Testis (tissue), 2 donors: Measurements from ENCODE around the gene HECW1.

ENCODE experiments used
- CTCF ChIP-seq, 3 experiments: fragments of 450-650 bp in 2 of 3; fragments of 200-600 bp in 1 of 3; sonication (generic) in 1 of 3; IDR thresholded peaks; one replicate each; pipeline ENCODE4 v1.5.1; 2016 to 2019; ENCODE audit warnings: antibody characterized with exemption in 3 of 3, mild to moderate bottlenecking in 2 of 3, moderate library complexity in 1 of 3
- POLR2A ChIP-seq: fragments of 450-650 bp; IDR thresholded peaks from one replicate; pipeline ENCODE4 v1.6.1; 2017; ENCODE audit warnings: antibody characterized with exemption, mild to moderate bottlenecking, moderate library complexity

- no peak for TF ChIP-seq CTCF (IDR thresholded peaks at IDR 0.05)
- TF ChIP-seq POLR2A: no peak
Observed at GRCh38 chr7:43509906-43510305, 397.5 kb downstream of the HECW1 start.
